HepG2 (cell line): ENCODE data around the gene CDH2. TPM values are rescaled to one million over a fixed set of nuclear protein-coding genes. Genes with fewer than 3 reads are reported as not detected.

Source experiments
- CREM ChIP-seq, 2 experiments: sonication (generic) in 1 of 2; formaldehyde crosslinking in 1 of 2; IDR thresholded peaks; 2 replicates each; pipeline versions ENCODE4 v1.4.0 to v1.6.1; 2016 to 2020; ENCODE audit warnings: antibody characterized with exemption in 1 of 2, mild to moderate bottlenecking in 1 of 2, missing genetic modification reagents in 1 of 2
- FOXK2 ChIP-seq: fragments of 450-650 bp; IDR thresholded peaks from 2 replicates; pipeline ENCODE4 v1.6.1; 2016
- FOXO4 ChIP-seq: sonication (generic); formaldehyde crosslinking; conservative IDR thresholded peaks from 2 replicates; pipeline ENCODE4 v1.8.1; 2023; ENCODE audit warnings: missing genetic modification reagents
- HNRNPH1 ChIP-seq: fragments of 200-400 bp; formaldehyde crosslinking; optimal IDR thresholded peaks from 2 replicates; pipeline ENCODE3; 2017; ENCODE audit warnings: mild to moderate bottlenecking, low read depth, low read length
- HOXA7 ChIP-seq: sonication (generic); formaldehyde crosslinking; IDR thresholded peaks from 2 replicates; pipeline ENCODE4 v1.8.1; 2022; ENCODE audit warnings: mild to moderate bottlenecking, missing genetic modification reagents, moderate library complexity
- JARID2 ChIP-seq: sonication (generic); formaldehyde crosslinking; IDR thresholded peaks from 2 replicates; pipeline ENCODE4 v1.8.1; 2023; ENCODE audit warnings: missing genetic modification reagents, inconsistent platforms; ENCODE audit not compliant: insufficient replicate concordance
- MATR3 ChIP-seq: sonication (generic); formaldehyde crosslinking; IDR thresholded peaks from 2 replicates; pipeline ENCODE4 v1.4.0; 2020; ENCODE audit warnings: missing genetic modification reagents
- MEIS1 ChIP-seq: sonication (generic); formaldehyde crosslinking; IDR thresholded peaks from 2 replicates; pipeline ENCODE4 v1.9.0; 2021; ENCODE audit warnings: mild to moderate bottlenecking, missing genetic modification reagents, moderate library complexity, borderline replicate concordance
- MEIS2 ChIP-seq: sonication (generic); formaldehyde crosslinking; IDR thresholded peaks from 2 replicates; pipeline ENCODE4 v1.9.0; 2021; ENCODE audit warnings: mild to moderate bottlenecking, missing genetic modification reagents
- MTA3 ChIP-seq: sonication (generic); formaldehyde crosslinking; IDR thresholded peaks from 2 replicates; pipeline ENCODE4 v1.4.0; 2020; ENCODE audit warnings: missing genetic modification reagents
- PHF21A ChIP-seq: sonication (generic); formaldehyde crosslinking; IDR thresholded peaks from 2 replicates; pipeline ENCODE4 v1.5.0; 2020; ENCODE audit warnings: mild to moderate bottlenecking, missing genetic modification reagents
- SRY ChIP-seq: sonication (generic); formaldehyde crosslinking; IDR thresholded peaks from 2 replicates; pipeline ENCODE4 v1.8.0; 2022; ENCODE audit warnings: mild to moderate bottlenecking, missing genetic modification reagents
- TGIF2 ChIP-seq: IDR thresholded peaks from 2 replicates; pipeline ENCODE4 v1.6.1; 2016; ENCODE audit warnings: control low read depth, missing compliant biosample characterization
- ZBTB1 ChIP-seq: sonication (generic); formaldehyde crosslinking; IDR thresholded peaks from 2 replicates; pipeline ENCODE4 v1.4.0; 2020; ENCODE audit warnings: missing genetic modification reagents, borderline replicate concordance
- ZBTB25 ChIP-seq: IDR thresholded peaks from 2 replicates; pipeline ENCODE4 v1.6.1; 2018; ENCODE audit warnings: missing genetic modification reagents
- ZGPAT ChIP-seq: IDR thresholded peaks from 2 replicates; pipeline ENCODE4 v1.6.1; 2016; ENCODE audit warnings: mild to moderate bottlenecking
- ZNF138 ChIP-seq: sonication (generic); formaldehyde crosslinking; IDR thresholded peaks from 2 replicates; pipeline ENCODE4 v1.5.0; 2020; ENCODE audit warnings: mild to moderate bottlenecking, low read depth, missing genetic modification reagents
- ZNF496 ChIP-seq: sonication (generic); formaldehyde crosslinking; IDR thresholded peaks from 2 replicates; pipeline ENCODE4 v1.8.1; 2023; ENCODE audit warnings: mild to moderate bottlenecking, moderate library complexity, missing genetic modification reagents; ENCODE audit not compliant: insufficient replicate concordance
- ZNF558 ChIP-seq: sonication (generic); formaldehyde crosslinking; IDR thresholded peaks from 2 replicates; pipeline ENCODE4 v1.9.0; 2022; ENCODE audit warnings: mild to moderate bottlenecking, missing genetic modification reagents, borderline replicate concordance
- ZNF709 ChIP-seq: sonication (generic); formaldehyde crosslinking; IDR thresholded peaks from 2 replicates; pipeline ENCODE4 v1.5.0; 2020; ENCODE audit warnings: mild to moderate bottlenecking, missing genetic modification reagents
- ZNF782 ChIP-seq: sonication (generic); formaldehyde crosslinking; IDR thresholded peaks from 2 replicates; pipeline ENCODE4 v1.4.0; 2020; ENCODE audit warnings: missing genetic modification reagents, mild to moderate bottlenecking, borderline replicate concordance
- polyA plus RNA-seq, 8 experiments: library from polyadenylated mRNA; depleted of rRNA in 3 of 8; stranded (reverse) in 7 of 8; unstranded in 1 of 8; fragments of >200 nt; fragmentation: Illumina TruSeq in 4 of 8; extraction: Trizol in 4 of 8; gene quantifications; 2 replicates each; pipeline versions ENCODE4 v1.2.1 to v1.2.3, GENCODE V29; 2011 to 2016; ENCODE audit warnings: low read depth in 4 of 8, missing spikeins in 1 of 8, mixed read lengths in 1 of 8; ENCODE audit not compliant: insufficient read depth in 1 of 8
- total RNA-seq, 5 experiments: library from RNA; depleted of rRNA; stranded (reverse); fragments of >200 nt; fragmentation: Illumina TruSeq; extraction: Trizol; gene quantifications; 2 replicates each; pipeline ENCODE4 v1.2.3, GENCODE V29; 2016; ENCODE audit warnings: low read depth in 1 of 5
- TF ChIP-seq, protein P1 (sequence below): sonication (generic); formaldehyde crosslinking; IDR thresholded peaks from 2 replicates; pipeline ENCODE4 v1.5.0; 2020; ENCODE audit warnings: missing genetic modification reagents
- TF ChIP-seq, protein P2 (sequence below): sonication (generic); formaldehyde crosslinking; IDR thresholded peaks from 2 replicates; pipeline ENCODE4 v1.4.0; 2020; ENCODE audit warnings: missing genetic modification reagents

The CDH2 gene
- total and polyA plus RNA-seq, 2 of the 13 experiments (the other 11 are each of a cell fraction or from before 2014, with no cell fraction given), result 18.6 to 36.1 TPM

DNA sequence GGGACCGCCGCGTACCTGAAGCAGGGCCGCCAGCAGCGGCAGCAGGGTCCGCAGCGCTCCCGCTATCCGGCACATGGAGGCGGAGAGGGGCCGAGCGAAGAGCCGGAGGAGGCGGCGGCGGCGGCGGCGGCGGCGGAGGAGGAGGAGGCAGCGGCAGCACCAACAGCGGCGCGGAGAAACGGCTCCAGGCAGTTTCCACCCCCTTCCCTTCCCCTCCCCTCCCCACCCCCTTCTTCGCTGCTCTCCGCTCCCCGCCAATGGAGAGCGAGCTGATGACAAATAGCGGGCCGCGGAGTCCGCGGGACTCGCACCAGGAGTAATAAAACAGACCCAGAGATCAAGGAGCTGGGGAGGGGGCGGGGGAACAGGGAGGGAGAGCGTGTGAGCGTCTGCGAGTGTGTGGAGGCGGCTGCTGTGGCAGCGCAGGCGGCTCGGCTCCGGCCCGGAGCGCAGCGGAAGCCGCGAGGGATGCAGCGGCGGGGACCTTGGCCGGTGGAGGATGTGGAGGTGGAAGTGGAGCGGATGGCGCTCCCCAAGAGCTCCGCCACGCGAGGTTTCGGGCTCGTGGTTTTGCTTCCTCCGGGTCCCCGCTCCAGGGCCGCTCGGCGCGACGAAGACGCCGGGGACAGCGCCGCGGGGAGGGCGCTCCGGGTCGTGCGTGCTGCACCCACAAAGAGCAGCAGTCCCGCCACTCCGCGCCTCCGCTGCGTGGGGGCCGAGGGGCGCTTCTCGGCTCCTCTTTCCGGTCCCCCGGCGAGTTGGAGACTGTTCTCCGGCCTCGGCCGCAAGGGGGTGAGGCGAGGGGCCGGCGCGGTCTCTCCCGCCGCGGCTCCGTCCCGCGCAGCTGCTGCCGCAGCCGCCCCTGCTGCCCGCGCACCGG, at the start of gene CDH2 (continued):
- no peak for TF ChIP-seq FOXK2
- TF ChIP-seq, protein P1, sequence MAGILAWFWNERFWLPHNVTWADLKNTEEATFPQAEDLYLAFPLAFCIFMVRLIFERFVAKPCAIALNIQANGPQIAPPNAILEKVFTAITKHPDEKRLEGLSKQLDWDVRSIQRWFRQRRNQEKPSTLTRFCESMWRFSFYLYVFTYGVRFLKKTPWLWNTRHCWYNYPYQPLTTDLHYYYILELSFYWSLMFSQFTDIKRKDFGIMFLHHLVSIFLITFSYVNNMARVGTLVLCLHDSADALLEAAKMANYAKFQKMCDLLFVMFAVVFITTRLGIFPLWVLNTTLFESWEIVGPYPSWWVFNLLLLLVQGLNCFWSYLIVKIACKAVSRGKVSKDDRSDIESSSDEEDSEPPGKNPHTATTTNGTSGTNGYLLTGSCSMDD (CRISPR knock-in tag), result no peak
- TF ChIP-seq ZNF782 (CRISPR knock-in tag), result no peak
- TF ChIP-seq, protein P2, sequence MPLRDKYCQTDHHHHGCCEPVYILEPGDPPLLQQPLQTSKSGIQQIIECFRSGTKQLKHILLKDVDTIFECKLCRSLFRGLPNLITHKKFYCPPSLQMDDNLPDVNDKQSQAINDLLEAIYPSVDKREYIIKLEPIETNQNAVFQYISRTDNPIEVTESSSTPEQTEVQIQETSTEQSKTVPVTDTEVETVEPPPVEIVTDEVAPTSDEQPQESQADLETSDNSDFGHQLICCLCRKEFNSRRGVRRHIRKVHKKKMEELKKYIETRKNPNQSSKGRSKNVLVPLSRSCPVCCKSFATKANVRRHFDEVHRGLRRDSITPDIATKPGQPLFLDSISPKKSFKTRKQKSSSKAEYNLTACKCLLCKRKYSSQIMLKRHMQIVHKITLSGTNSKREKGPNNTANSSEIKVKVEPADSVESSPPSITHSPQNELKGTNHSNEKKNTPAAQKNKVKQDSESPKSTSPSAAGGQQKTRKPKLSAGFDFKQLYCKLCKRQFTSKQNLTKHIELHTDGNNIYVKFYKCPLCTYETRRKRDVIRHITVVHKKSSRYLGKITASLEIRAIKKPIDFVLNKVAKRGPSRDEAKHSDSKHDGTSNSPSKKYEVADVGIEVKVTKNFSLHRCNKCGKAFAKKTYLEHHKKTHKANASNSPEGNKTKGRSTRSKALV, result peak; percentile 71; the same call in 1 of the 2 replicates
- no peak for TF ChIP-seq ZNF709 (CRISPR knock-in tag)
- TF ChIP-seq ZNF138 (CRISPR knock-in tag), result no peak
- TF ChIP-seq MEIS2 (CRISPR knock-in tag), result no peak; the same call in 1 of the 2 replicates
- TF ChIP-seq HNRNPH1, result no peak
- no peak for TF ChIP-seq ZBTB25
- no peak for TF ChIP-seq TGIF2
- no peak for TF ChIP-seq MEIS1 (CRISPR knock-in tag)
- TF ChIP-seq HOXA7 (CRISPR knock-in tag), result no peak
- no peak for TF ChIP-seq PHF21A (CRISPR knock-in tag)
- TF ChIP-seq ZNF558 (CRISPR knock-in tag), result no peak
- TF ChIP-seq JARID2 (CRISPR knock-in tag), result no peak
- no peak for TF ChIP-seq CREM (IDR thresholded peaks at IDR 0.05)
- TF ChIP-seq CREM (CRISPR knock-in tag; IDR thresholded peaks at IDR 0.05), result no peak
- no peak for TF ChIP-seq ZNF496 (CRISPR knock-in tag)
- no peak for TF ChIP-seq ZBTB1
- no peak for TF ChIP-seq MTA3
- no peak for TF ChIP-seq ZGPAT (CRISPR knock-in tag)
- no peak for TF ChIP-seq FOXO4
- no peak for TF ChIP-seq MATR3 (CRISPR knock-in tag)
- no peak for TF ChIP-seq SRY (CRISPR knock-in tag)
